H9 (cell line): ENCODE measurements around the gene ROPN1B. TPM values are rescaled to one million over a fixed set of nuclear protein-coding genes. Genes with fewer than 3 reads are reported as not detected.

Experiments used
- DNase-seq: peaks from one replicate; pipeline ENCODE4 v3.0.0-alpha.2; 2017
- H2AFZ ChIP-seq: one replicate; pipeline ENCODE4 v1.6.1; 2013; ENCODE audit warnings: mild to moderate bottlenecking, low read length, control low read depth, moderate library complexity
- H2AK5ac ChIP-seq: 2 replicates; pipeline ENCODE4 v1.6.1; 2013; ENCODE audit warnings: low read length, control low read depth, mixed read lengths; ENCODE audit not compliant: insufficient read length
- H2BK120ac ChIP-seq: one replicate; pipeline ENCODE4 v1.6.1; 2013; ENCODE audit warnings: low read depth, mild to moderate bottlenecking, low read length, control low read depth, inconsistent platforms; ENCODE audit not compliant: poor library complexity, severe bottlenecking
- H2BK12ac ChIP-seq: 2 replicates; pipeline ENCODE4 v1.6.1; 2013; ENCODE audit warnings: low read length, control low read depth, mixed read lengths, low read depth; ENCODE audit not compliant: insufficient read length
- H2BK15ac ChIP-seq: 2 replicates; pipeline ENCODE4 v1.6.1; 2013; ENCODE audit warnings: low read depth, low read length, control low read depth
- H2BK20ac ChIP-seq: one replicate; pipeline ENCODE4 v1.6.1; 2013; ENCODE audit warnings: low read depth, mild to moderate bottlenecking, low read length, control low read depth, inconsistent platforms; ENCODE audit not compliant: poor library complexity, severe bottlenecking
- H2BK5ac ChIP-seq: 2 replicates; pipeline ENCODE4 v1.6.1; 2013; ENCODE audit warnings: low read length, control low read depth, mixed read lengths; ENCODE audit not compliant: insufficient read length
- H3K14ac ChIP-seq: 2 replicates; pipeline ENCODE4 v1.6.1; 2013; ENCODE audit warnings: low read length, control low read depth; ENCODE audit not compliant: insufficient read depth
- H3K18ac ChIP-seq: 2 replicates; pipeline ENCODE4 v1.6.1; 2013; ENCODE audit warnings: low read depth, mild to moderate bottlenecking, mixed read lengths, low read length, control low read depth; ENCODE audit not compliant: insufficient read length
- H3K23ac ChIP-seq: 2 replicates; pipeline ENCODE4 v1.6.1; 2013; ENCODE audit warnings: low read length, control low read depth, mixed read lengths, low read depth; ENCODE audit not compliant: insufficient read length
- H3K23me2 ChIP-seq: 2 replicates; pipeline ENCODE4 v1.6.1; 2013; ENCODE audit warnings: low read depth, mild to moderate bottlenecking, mixed read lengths, low read length, control low read depth; ENCODE audit not compliant: insufficient read length, poor library complexity, severe bottlenecking
- H3K27ac ChIP-seq: 2 replicates; pipeline ENCODE4 v1.5.1; 2013; ENCODE audit warnings: low read length, control low read depth, mixed read lengths, low read depth; ENCODE audit not compliant: insufficient read length
- H3K27me3 ChIP-seq: 2 replicates; pipeline ENCODE4 v1.6.1; 2013; ENCODE audit warnings: low read length, control low read depth, inconsistent platforms; ENCODE audit not compliant: insufficient read depth
- H3K4ac ChIP-seq: 2 replicates; pipeline ENCODE4 v1.6.1; 2013; ENCODE audit warnings: low read depth, mild to moderate bottlenecking, control low read depth, inconsistent platforms, low read length, moderate library complexity
- H3K4me1 ChIP-seq: 2 replicates; pipeline ENCODE4 v1.6.1; 2013; ENCODE audit warnings: low read length, control low read depth, inconsistent platforms; ENCODE audit not compliant: insufficient read depth
- H3K4me2 ChIP-seq: 2 replicates; pipeline ENCODE4 v1.6.1; 2013; ENCODE audit warnings: low read length, control low read depth, mixed read lengths; ENCODE audit not compliant: insufficient read length, insufficient read depth
- H3K56ac ChIP-seq: 2 replicates; pipeline ENCODE4 v1.6.1; 2013; ENCODE audit warnings: low read depth, mild to moderate bottlenecking, mixed read lengths, low read length, control low read depth; ENCODE audit not compliant: insufficient read length
- H3K79me1 ChIP-seq: 2 replicates; pipeline ENCODE4 v1.6.1; 2013; ENCODE audit warnings: low read depth, mild to moderate bottlenecking, moderate library complexity, low read length, control low read depth, inconsistent platforms; ENCODE audit not compliant: insufficient read depth, poor library complexity, severe bottlenecking
- H3K79me2 ChIP-seq: 2 replicates; pipeline ENCODE4 v1.6.1; 2013; ENCODE audit warnings: low read length, control low read depth, inconsistent platforms; ENCODE audit not compliant: insufficient read depth
- H3K9ac ChIP-seq: 2 replicates; pipeline ENCODE4 v1.6.1; 2013; ENCODE audit warnings: low read length, control low read depth, mixed read lengths; ENCODE audit not compliant: insufficient read length; ENCODE audit errors: extremely low read depth
- H3K9me3 ChIP-seq: one replicate; pipeline ENCODE4 v1.6.1; 2013; ENCODE audit warnings: low read depth, low read length, inconsistent platforms; ENCODE audit not compliant: control insufficient read depth
- H3T11ph ChIP-seq: one replicate; pipeline ENCODE4 v1.6.1; 2013; ENCODE audit warnings: mild to moderate bottlenecking, low read length, control low read depth, inconsistent platforms
- H4K20me1 ChIP-seq: one replicate; pipeline ENCODE4 v1.6.1; 2013; ENCODE audit not compliant: control insufficient read depth, insufficient read length, insufficient read depth
- H4K5ac ChIP-seq: 2 replicates; pipeline ENCODE4 v1.6.1; 2013; ENCODE audit warnings: low read depth, mild to moderate bottlenecking, mixed read lengths, low read length, control low read depth; ENCODE audit not compliant: insufficient read length
- H4K8ac ChIP-seq: replicated peaks from 2 replicates; pipeline ENCODE4 v1.6.1; 2013; ENCODE audit warnings: low read length, control low read depth, mixed read lengths, low read depth; ENCODE audit not compliant: insufficient read length
- H4K91ac ChIP-seq: 2 replicates; pipeline ENCODE4 v1.6.1; 2013; ENCODE audit warnings: low read depth, mild to moderate bottlenecking, moderate library complexity, mixed read lengths, low read length, control low read depth; ENCODE audit not compliant: insufficient read length
- H3K27ac Mint-ChIP-seq, 3 experiments: 2 replicates in 2 of 3; 3 replicates in 1 of 3; pipeline ENCODE4 v1.8.0; 2020 to 2021; ENCODE audit warnings: mixed read lengths in 3 of 3, mild to moderate bottlenecking in 1 of 3, moderate library complexity in 1 of 3
- H3K27me3 Mint-ChIP-seq: 2 replicates; pipeline ENCODE4 v1.8.0; 2021; ENCODE audit warnings: low read depth, mild to moderate bottlenecking, moderate library complexity, mixed read lengths
- H3K36me3 Mint-ChIP-seq, 3 experiments: 2 replicates in 2 of 3; 3 replicates in 1 of 3; pipeline ENCODE4 v1.8.0; 2020 to 2021; ENCODE audit warnings: low read depth in 3 of 3, mixed read lengths in 3 of 3; ENCODE audit not compliant: insufficient read depth in 1 of 3
- H3K4me1 Mint-ChIP-seq, 2 experiments: 2 replicates each; pipeline ENCODE4 v1.8.0; 2020; ENCODE audit warnings: mixed read lengths in 2 of 2
- H3K4me3 Mint-ChIP-seq, 2 experiments: 2 replicates in 1 of 2; 3 replicates in 1 of 2; pipeline ENCODE4 v1.8.0; 2020 to 2021; ENCODE audit warnings: mild to moderate bottlenecking in 2 of 2, mixed read lengths in 2 of 2, moderate library complexity in 1 of 2
- H3K9me3 Mint-ChIP-seq, 2 experiments: 2 replicates in 1 of 2; 3 replicates in 1 of 2; pipeline ENCODE4 v1.8.0; 2020; ENCODE audit warnings: mild to moderate bottlenecking in 2 of 2, mixed read lengths in 2 of 2, moderate library complexity in 1 of 2
- CTCF ChIP-seq: fragments of 200-600 bp; sonication (generic); conservative IDR thresholded peaks from 3 replicates; pipeline ENCODE4 v1.8.0; 2021; ENCODE audit warnings: antibody characterized with exemption, mild to moderate bottlenecking
- WGBS: extraction: QIAGEN DNeasy Blood & Tissue Kit; methylation state at CpG from one replicate; pipeline ENCODE4 v1.1.7; 2013; ENCODE audit warnings: missing lambda C conversion rate, low lambda C conversion rate, mixed read lengths; ENCODE audit not compliant: insufficient read length; ENCODE audit errors: extremely low coverage; 5-methylcytosine and 5-hydroxymethylcytosine counted together
- total RNA-seq: library from RNA; stranded (reverse); gene quantifications from 2 replicates; pipeline ENCODE4 v1.2.1, GENCODE V29; 2021

ROPN1B gene
- total RNA-seq, 1 experiment from 2014 or later, result not detected

DNA sequence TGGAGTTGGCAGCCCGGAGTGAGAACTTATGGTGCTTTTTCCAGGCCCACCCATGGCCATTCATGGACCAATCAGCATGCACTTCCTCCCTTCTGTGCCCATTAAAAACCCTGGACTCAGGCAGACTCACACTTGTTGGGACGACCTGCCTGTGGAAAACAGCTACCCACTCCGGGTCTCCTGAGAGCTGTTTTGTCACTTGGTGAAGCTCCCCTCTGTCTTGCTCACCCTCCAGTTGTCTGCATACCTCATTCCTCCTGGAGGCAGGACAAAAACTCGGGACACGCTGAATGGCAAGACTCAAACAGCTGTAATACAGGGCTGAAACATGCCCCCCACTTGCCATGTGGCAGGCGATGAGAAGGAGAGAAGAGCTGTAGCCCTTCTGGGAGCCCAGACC, 35.2 kb downstream of the ROPN1B start:
- Histone ChIP-seq H3K27me3 (no peaks in the 10 kb centered on the region), H3T11ph (no peak overlapping the region), H3K9ac (no peak overlapping the region), H4K8ac (no peak overlapping the region), H3K23ac (no peak overlapping the region), H4K91ac (no peak overlapping the region), H3K9me3 (no peaks in the 10 kb centered on the region), H3K79me1 (no peaks in the 10 kb centered on the region), H2BK5ac (no peak overlapping the region), H4K5ac (no peak overlapping the region), H3K4me2 (no peak overlapping the region), H2BK15ac (no peak overlapping the region), H3K27ac (no peak overlapping the region), H3K14ac (no peak overlapping the region; the same call in 1 of the 2 replicates), H2AK5ac (no peak overlapping the region), H3K18ac (no peak overlapping the region), H4K20me1 (no peaks in the 10 kb centered on the region), H2AFZ (no peak overlapping the region), H2BK120ac (no peak overlapping the region), H3K56ac (no peak overlapping the region), H2BK20ac (no peak overlapping the region), H3K79me2 (no peaks in the 10 kb centered on the region), H2BK12ac (no peak overlapping the region), H3K4ac (no peak overlapping the region), H3K23me2 (no peaks in the 10 kb centered on the region), H3K4me1 (no peaks in the 10 kb centered on the region)
- TF ChIP-seq CTCF, result no peak
- no peak for DNase-seq
- Mint-ChIP-seq H3K4me1 (no peaks in the 10 kb centered on the region; a peak in 1 of 4 replicates), H3K4me3 (no peak overlapping the region), H3K27ac (0 out of 7 replicates have a peak overlapping the region, but pooled peaks of 1 of the 3 experiments have one; percentile 37), H3K36me3 (peaks cover 5 to 26% (median 7%) of the 10 kb centered on the region in 3 experiments), H3K27me3 (peaks cover 19% of the 10 kb centered on the region), H3K9me3 (peaks cover 19 to 29% of the 10 kb centered on the region in 2 experiments)
- no CpG with 5 or more reads among the region's 6 CpGs for WGBS
